Suprapubic skin (tissue), 3 donors: Measurements from ENCODE around the gene PELI1.

ENCODE experiments used
- EP300 ChIP-seq: sonication (generic); formaldehyde crosslinking; IDR thresholded peaks from one replicate; pipeline ENCODE4 v1.6.1; 2017; ENCODE audit warnings: antibody characterized with exemption
- POLR2A ChIP-seq, 2 donors: fragments of 450-650 bp; IDR thresholded peaks; one replicate each; pipeline ENCODE4 v1.6.1; 2017; ENCODE audit warnings: antibody characterized with exemption in 2 of 2, mild to moderate bottlenecking in 2 of 2, moderate library complexity in 2 of 2
- TF ChIP-seq, protein P1 (sequence below), 2 donors: fragments of 200-600 bp in 1 of 2; fragments of 450-650 bp in 1 of 2; sonication (generic) in 1 of 2; IDR thresholded peaks; one replicate each; pipeline ENCODE4 v1.5.1; 2016 to 2019; ENCODE audit warnings: antibody characterized with exemption in 2 of 2, mild to moderate bottlenecking in 1 of 2, moderate library complexity in 1 of 2

DNA sequence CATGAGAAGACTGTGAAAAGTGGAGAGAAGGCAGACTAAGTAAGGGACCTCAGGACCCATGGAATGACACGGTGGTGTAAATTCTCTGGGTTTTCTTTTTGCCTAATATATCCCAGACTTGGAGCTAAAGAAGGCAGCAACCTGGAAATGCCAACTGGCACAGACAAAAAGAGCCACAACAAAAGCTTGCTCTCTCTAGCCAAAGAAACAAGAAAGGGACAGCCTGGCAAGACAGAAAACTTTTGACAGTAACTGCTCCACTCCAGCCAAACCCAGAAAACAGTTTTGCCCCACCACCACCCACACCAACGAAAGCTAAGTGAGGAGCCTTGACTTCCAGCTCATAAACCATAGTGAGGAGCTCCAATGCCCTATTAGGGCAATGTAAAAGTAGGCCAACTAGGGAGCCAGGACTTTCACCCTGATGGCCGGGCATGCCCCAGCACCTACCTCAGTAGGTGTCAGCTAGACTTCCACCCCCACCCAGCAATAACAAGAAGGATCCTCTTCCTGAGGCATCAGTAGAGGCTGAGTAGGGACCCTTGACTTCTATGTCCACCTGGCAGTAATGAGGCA, 35.5 kb downstream of the PELI1 start:
- TF ChIP-seq POLR2A (IDR thresholded peaks at IDR 0.05): no peak
- TF ChIP-seq, protein P1, sequence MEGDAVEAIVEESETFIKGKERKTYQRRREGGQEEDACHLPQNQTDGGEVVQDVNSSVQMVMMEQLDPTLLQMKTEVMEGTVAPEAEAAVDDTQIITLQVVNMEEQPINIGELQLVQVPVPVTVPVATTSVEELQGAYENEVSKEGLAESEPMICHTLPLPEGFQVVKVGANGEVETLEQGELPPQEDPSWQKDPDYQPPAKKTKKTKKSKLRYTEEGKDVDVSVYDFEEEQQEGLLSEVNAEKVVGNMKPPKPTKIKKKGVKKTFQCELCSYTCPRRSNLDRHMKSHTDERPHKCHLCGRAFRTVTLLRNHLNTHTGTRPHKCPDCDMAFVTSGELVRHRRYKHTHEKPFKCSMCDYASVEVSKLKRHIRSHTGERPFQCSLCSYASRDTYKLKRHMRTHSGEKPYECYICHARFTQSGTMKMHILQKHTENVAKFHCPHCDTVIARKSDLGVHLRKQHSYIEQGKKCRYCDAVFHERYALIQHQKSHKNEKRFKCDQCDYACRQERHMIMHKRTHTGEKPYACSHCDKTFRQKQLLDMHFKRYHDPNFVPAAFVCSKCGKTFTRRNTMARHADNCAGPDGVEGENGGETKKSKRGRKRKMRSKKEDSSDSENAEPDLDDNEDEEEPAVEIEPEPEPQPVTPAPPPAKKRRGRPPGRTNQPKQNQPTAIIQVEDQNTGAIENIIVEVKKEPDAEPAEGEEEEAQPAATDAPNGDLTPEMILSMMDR (IDR thresholded peaks at IDR 0.05): no peak
- TF ChIP-seq EP300: no peak
